NB4 (cell line): ENCODE measurements around the gene CDYL.
A peak's percentile ranks its signal among the peaks of the same experiment; 100 is the strongest.

Experiments used
- DNase-seq: peaks from one replicate; pipeline ENCODE4 v3.0.0; 2010; ENCODE audit warnings: low read depth
- H3K4me3 ChIP-seq: one replicate; pipeline ENCODE4 v1.5.1; 2011; ENCODE audit warnings: mild to moderate bottlenecking, low read depth, low read length, moderate library complexity
- MYC ChIP-seq: IDR thresholded peaks from 2 replicates; pipeline ENCODE4 v1.6.1; 2011; ENCODE audit warnings: low read depth, low read length
- POLR2A ChIP-seq: IDR thresholded peaks from 2 replicates; pipeline ENCODE4 v1.6.1; 2011; ENCODE audit warnings: mild to moderate bottlenecking; ENCODE audit not compliant: insufficient read length; ENCODE audit errors: extremely low read depth
- TF ChIP-seq, protein P1 (sequence below): IDR thresholded peaks from one replicate; pipeline ENCODE4 v1.5.1; 2012; ENCODE audit warnings: low read depth, low read length
- TF ChIP-seq, protein P2 (sequence below): IDR thresholded peaks from 2 replicates; pipeline ENCODE4 v1.6.1; 2011; ENCODE audit warnings: low read depth, low read length

CDYL gene

DNA sequence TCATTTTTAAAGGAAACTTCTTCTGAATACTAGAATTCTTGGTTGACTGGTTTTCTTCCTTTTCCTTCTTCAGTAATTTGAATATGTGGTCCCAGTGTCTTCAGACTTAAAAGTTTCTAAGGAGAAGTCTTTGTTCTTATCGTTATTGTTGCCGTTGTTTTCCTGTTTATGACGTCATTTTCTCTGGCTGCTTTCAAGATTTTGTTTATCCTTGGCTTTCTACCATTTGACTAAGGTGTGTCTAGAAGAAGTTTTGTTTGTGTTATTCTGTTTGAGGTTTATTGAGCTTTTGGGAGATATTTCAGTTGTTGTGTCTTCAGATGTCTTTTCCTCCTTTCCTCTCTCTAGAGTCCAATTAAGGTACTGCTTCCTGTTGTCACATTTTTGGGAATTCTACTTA lies 24.5 kb downstream of the CDYL start:
- TF ChIP-seq MYC (no peak), POLR2A (no peak)
- TF ChIP-seq, protein P1, sequence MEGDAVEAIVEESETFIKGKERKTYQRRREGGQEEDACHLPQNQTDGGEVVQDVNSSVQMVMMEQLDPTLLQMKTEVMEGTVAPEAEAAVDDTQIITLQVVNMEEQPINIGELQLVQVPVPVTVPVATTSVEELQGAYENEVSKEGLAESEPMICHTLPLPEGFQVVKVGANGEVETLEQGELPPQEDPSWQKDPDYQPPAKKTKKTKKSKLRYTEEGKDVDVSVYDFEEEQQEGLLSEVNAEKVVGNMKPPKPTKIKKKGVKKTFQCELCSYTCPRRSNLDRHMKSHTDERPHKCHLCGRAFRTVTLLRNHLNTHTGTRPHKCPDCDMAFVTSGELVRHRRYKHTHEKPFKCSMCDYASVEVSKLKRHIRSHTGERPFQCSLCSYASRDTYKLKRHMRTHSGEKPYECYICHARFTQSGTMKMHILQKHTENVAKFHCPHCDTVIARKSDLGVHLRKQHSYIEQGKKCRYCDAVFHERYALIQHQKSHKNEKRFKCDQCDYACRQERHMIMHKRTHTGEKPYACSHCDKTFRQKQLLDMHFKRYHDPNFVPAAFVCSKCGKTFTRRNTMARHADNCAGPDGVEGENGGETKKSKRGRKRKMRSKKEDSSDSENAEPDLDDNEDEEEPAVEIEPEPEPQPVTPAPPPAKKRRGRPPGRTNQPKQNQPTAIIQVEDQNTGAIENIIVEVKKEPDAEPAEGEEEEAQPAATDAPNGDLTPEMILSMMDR: no peak
- TF ChIP-seq, protein P2, sequence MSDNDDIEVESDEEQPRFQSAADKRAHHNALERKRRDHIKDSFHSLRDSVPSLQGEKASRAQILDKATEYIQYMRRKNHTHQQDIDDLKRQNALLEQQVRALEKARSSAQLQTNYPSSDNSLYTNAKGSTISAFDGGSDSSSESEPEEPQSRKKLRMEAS: no peak
- H3K4me3 ChIP-seq: no peak overlapping the region
- DNase-seq: no peak

DNA sequence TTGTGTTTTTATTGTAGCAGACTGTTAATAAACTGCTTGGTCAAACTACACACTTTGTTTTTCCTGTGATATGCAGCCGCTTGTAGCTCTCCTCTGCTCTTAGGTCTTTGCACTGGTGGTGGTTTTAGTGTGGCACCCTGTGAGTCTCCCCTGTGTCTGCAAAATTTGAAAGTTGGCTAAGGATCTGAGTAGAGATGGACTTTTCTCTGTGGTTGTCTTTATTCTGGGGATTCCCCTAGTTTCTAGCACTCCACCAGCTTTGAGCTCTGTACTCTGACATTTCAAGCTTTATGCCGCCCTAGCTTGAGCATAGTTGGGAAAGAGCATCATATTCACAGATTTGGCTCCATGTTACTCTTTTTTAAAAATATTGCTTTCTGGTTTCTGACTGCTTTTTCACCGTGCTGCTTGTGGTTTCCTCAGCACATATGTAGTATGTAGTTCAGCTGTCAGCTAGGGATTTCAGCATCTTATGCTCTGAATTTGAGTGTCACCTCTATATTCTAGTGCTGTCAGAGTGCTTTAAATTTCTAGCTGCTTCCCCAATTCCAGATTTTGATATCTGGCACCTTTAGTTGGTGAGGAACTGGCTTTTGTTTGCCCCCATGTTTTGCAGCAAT lies 25.4 kb downstream of the CDYL start:
- peak; percentile 18 for DNase-seq
- TF ChIP-seq MYC (no peak), POLR2A (no peak)
- TF ChIP-seq, protein P1: no peak
- TF ChIP-seq, protein P2: no peak
- H3K4me3 ChIP-seq: no peak overlapping the region

DNA sequence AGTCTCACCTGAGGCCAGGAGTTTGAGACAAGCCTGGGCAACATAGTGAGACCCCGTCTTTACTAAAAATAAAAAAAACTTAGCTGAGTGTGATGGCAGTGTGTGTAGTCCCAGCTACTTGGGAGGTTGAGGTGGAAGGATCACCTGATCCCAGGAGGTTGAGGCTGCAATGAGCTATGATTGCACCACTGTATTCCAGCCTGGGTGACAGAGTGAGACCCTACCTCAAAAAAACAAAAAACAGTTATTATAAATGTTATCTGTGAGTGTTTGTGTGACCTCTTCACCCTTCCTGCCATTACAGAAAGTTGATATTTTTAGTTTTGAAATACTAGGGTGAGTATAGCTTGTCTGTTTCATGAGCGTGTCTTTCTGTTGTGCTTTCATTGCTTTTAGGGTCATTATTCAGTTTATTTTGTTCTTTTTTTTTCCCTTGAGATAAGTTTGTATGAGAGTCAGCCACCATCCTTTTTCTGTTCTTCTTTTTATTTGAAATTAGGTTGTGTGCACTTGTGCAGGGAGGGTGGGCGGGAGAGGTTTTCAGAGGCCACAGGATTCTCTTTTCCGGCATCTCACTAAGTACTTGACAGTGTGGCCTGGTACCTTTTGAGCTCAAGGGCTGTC lies 26.2 kb downstream of the CDYL start:
- H3K4me3 ChIP-seq: no peak overlapping the region

DNA sequence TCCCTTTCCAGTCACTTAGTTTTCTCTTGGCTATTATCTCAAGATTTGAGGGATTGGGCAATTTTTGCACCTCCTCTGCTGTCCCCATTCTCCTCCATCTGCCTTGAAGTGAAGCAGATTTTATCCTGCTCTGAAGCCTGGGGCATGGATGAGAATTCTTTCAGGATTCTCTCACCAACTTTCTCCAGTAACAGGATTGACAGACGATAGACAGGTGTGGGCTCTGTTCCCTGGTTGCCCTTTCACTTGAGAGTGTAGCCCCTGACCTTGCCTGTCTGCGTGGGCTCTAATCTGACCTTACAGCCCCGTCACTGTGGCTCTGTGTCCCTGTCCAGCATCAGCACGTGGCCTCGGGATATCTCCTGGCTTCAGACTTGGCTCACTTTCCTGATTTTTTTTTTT lies 27.1 kb downstream of the CDYL start:
- TF ChIP-seq, protein P2: no peak
- TF ChIP-seq MYC: no peak
- TF ChIP-seq POLR2A: no peak
- TF ChIP-seq, protein P1: no peak
- H3K4me3 ChIP-seq: no peak overlapping the region
- no peak for DNase-seq

More for the DNA sequence above, 26.2 kb downstream of the CDYL start:
- DNase-seq: no peak
- TF ChIP-seq POLR2A (no peak), MYC (no peak)
- TF ChIP-seq, protein P2: no peak
- TF ChIP-seq, protein P1: no peak

DNA sequence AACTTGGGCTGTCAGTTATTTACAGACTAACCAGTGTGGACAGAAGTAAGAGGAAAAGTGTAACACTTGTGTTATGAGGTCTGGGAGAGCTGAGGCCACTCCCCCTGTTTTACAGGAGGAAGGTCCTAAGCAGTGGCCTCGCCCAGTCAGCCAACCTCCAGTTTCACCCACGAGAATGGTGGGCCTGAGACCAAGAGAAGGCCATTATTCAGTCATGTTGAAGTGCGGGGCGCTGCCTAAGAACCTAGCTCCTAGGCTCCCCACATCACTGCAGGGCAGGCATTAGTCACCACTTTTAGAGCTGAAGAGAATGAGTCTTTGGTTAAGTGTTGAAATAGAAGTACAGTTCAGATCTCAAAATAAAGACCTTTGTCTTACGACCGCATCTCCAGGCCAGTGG lies 27.9 kb downstream of the CDYL start:
- H3K4me3 ChIP-seq: no peak overlapping the region
- no peak for TF ChIP-seq MYC
- TF ChIP-seq, protein P1: no peak
- TF ChIP-seq, protein P2: no peak
- no peak for TF ChIP-seq POLR2A
- peak; percentile 70 for DNase-seq
